Pancreas (tissue), 10 donors: ENCODE data around the gene ZNF605. TPM values are rescaled to one million over a fixed set of nuclear protein-coding genes. Genes with fewer than 3 reads are reported as not detected.
A peak's percentile ranks its signal among the peaks of the same experiment; 100 is the strongest.
"Not testable (repeated sequence)": the region's sequence is repeated elsewhere in the genome, so short reads cannot be mapped to it uniquely, and the experiment has no call there.

Experiments
- ATAC-seq, 4 donors: fragments of 200-7000 bp; cut with Tn5 transposase; one replicate each; pipeline versions ENCODE4 v1.8.0 to v1.9.1; 2020; ENCODE audit warnings: mild to moderate bottlenecking in 4 of 4, moderate library complexity in 4 of 4
- DNase-seq, 6 donors: peaks; one replicate each; pipeline ENCODE4 v3.0.0-alpha.2; 2020
- FAIRE-seq: peaks from 2 replicates; lab custom pipeline; 2012; peaks lifted over from hg19 to GRCh38; lab: Jason Lieb, UNC
- H3K27ac ChIP-seq, 4 donors: fragments of 200-600 bp; sonication (generic); 1 replicate in 3 of 4; 2 replicates in 1 of 4; pipeline versions ENCODE4 v1.5.0 to v1.8.0; 2020
- H3K27me3 ChIP-seq, 4 donors: fragments of 200-600 bp; one replicate each; pipeline ENCODE4 v1.8.0; 2021
- H3K36me3 ChIP-seq, 3 donors: fragments of 200-600 bp; sonication (generic) in 1 of 3; one replicate each; pipeline versions ENCODE4 v1.5.0 to v1.8.0; 2020 to 2021
- H3K4me1 ChIP-seq, 3 donors: fragments of 200-600 bp; one replicate each; pipeline ENCODE4 v1.8.0; 2021
- H3K4me3 ChIP-seq, 4 donors: fragments of 200-600 bp; sonication (generic) in 2 of 4; one replicate each; pipeline versions ENCODE4 v1.5.0 to v1.8.0; 2020 to 2021
- H3K9me3 ChIP-seq, 4 donors: fragments of 200-600 bp; one replicate each; pipeline ENCODE4 v1.8.0; 2021
- CTCF ChIP-seq, 4 donors: fragments of 200-600 bp; sonication (generic) in 3 of 4; IDR thresholded peaks; one replicate each; pipeline versions ENCODE4 v1.5.0 to v1.8.0; 2021; ENCODE audit warnings: antibody characterized with exemption in 4 of 4
- WGBS, 2 donors: extraction: QIAGEN DNeasy Blood & Tissue Kit; methylation state at CpG; one replicate each; pipeline ENCODE4 v1.1.7; 2013; 5-methylcytosine and 5-hydroxymethylcytosine counted together
- intact Hi-C, 3 donors: fragments of 100-400 bp; cut with DNase I; formaldehyde crosslinking; loops; one replicate each; pipeline versions ENCODE4 v1.11.1 to v1.14.2; 2022
- polyA plus RNA-seq, 2 donors: library from polyadenylated mRNA; stranded (reverse); fragments of 200-250 nt; gene quantifications; one replicate each; pipeline ENCODE4 v1.2.3, GENCODE V29; 2013
- total RNA-seq, 6 donors: library from RNA; stranded (reverse); fragmentation: NEBNext Ultra II Directional in 4 of 6; extraction: Animal tissue kit (Norgen Biotek cat#: 25700) in 4 of 6; gene quantifications; one replicate each; pipeline versions ENCODE4 v1.2.1 to v1.2.4, GENCODE V29; 2021 to 2023
- donor health status: healthy with polysubstance abuse.
- donor health status: DM: no; HTN: no; CAD: no; lungs with moderate emphysema.
- donor health status: DM: no; HTN: no; CAD: no.
- donor health status: control.
- donor health status: control.
- donor health status: Bipolar disorder and iron deficiency.
- donor health status: DM: yes; HTN: yes; CAD: no.
- donor health status: DM: no; HTN: no; CAD: no.
- donor health status: DM: no; HTN: no; CAD: no.
- donor health status: DM: yes; HTN: yes; CAD: no.

The ZNF605 gene
- total and polyA plus RNA-seq, 8 donors, result 3.3 to 8.6 (median 4.2) TPM

- ATAC-seq, result peak; percentile 99 to 100 (median 99)
- 1% methylated on average over 75 to 84 of the region's 84 CpGs for WGBS, 2 donors
- Histone ChIP-seq H3K27ac (peak within 1 kb of the TSS; percentile 87 to 96 (median 92)), H3K27me3 (no peaks in the 10 kb centered on the region), H3K4me1 (peaks cover 0 to 3% (median 0%) of the 10 kb centered on the region in 3 donors), H3K36me3 (no peaks in the 10 kb centered on the region), H3K9me3 (no peaks in the 10 kb centered on the region), H3K4me3 (peak within 1 kb of the TSS; percentile 71 to 92 (median 80))
- TF ChIP-seq CTCF (IDR thresholded peaks at IDR 0.05), result no peak
- intact Hi-C loops, result no loop called here
- peak; percentile 95 to 99 (median 97) for DNase-seq
- FAIRE-seq, result peak; percentile 51
Observed at GRCh38 chr12:132887513-132888351, 68.4 kb downstream of the ZNF605 start, which contains the start of gene CHFR. Gene CHFR, minus strand, starts transcription at chr12:132887605. Its CDS starts 277 bp downstream, at chr12:132887328.

- no peak for FAIRE-seq
- H3K4me3 ChIP-seq, result peak overlapping the region; percentile 71 to 92 (median 80)
- no peaks in the 10 kb centered on the region for H3K27me3 ChIP-seq
- no peaks in the 10 kb centered on the region for H3K36me3 ChIP-seq
- 6 to 9% methylated on average over 46 to 64 of the region's 64 CpGs for WGBS, 2 donors
- H3K9me3 ChIP-seq, result no peaks in the 10 kb centered on the region
- peaks cover 0 to 3% (median 0%) of the 10 kb centered on the region in 3 donors for H3K4me1 ChIP-seq
- no peak for TF ChIP-seq CTCF (IDR thresholded peaks at IDR 0.05)
- peak in 3 of 6 donors; percentile 52 to 72 (median 65) for DNase-seq
- ATAC-seq, result no peak
- peak overlapping the region in 2 of 4 donors; percentile 12 to 53 for H3K27ac ChIP-seq
- intact Hi-C loops, result no loop called here
Observed at GRCh38 chr12:132886529-132887477, 69.3 kb downstream of the ZNF605 start.

- no peak overlapping the region for H3K4me3 ChIP-seq
- ATAC-seq, result no peak
Observed at GRCh38 chr12:132881818-132882217, 74.3 kb downstream of the ZNF605 start.

GRCh38 chr12:132874620-132875019 is 81.5 kb downstream of the ZNF605 start:
- H3K4me3 ChIP-seq, H3K27ac ChIP-seq, intact Hi-C loops, H3K27me3 ChIP-seq, H3K9me3 ChIP-seq, ATAC-seq, FAIRE-seq, H3K4me1 ChIP-seq: not testable (repeated sequence)
- H3K36me3 ChIP-seq, result peaks cover 0 to 38% (median 3%) of the 10 kb centered on the region in 3 donors
- DNase-seq, result peak in 1 of 6 donors; percentile 63
- WGBS, 2 donors, result 92 to 93% methylated on average over 19 to 21 of the region's 21 CpGs

More at GRCh38 chr12:132881818-132882217, 74.3 kb downstream of the ZNF605 start:
- Histone ChIP-seq H3K9me3 (no peaks in the 10 kb centered on the region), H3K36me3 (peaks cover 0 to 7% (median 0%) of the 10 kb centered on the region in 3 donors), H3K27ac (no peak overlapping the region), H3K4me1 (peaks cover 0 to 3% (median 0%) of the 10 kb centered on the region in 3 donors), H3K27me3 (no peaks in the 10 kb centered on the region)
- FAIRE-seq (no peak), DNase-seq (no peak)
- WGBS, 2 donors, result 95% methylated on average over 7 of the region's 7 CpGs
- TF ChIP-seq CTCF (IDR thresholded peaks at IDR 0.05), result no peak
- intact Hi-C loops, result no loop called here

GRCh38 chr12:132874175-132874574 is 81.9 kb downstream of the ZNF605 start:
- H3K27me3 ChIP-seq, result no peaks in the 10 kb centered on the region
- peaks cover 0 to 38% (median 3%) of the 10 kb centered on the region in 3 donors for H3K36me3 ChIP-seq
- intact Hi-C loops, result no loop called here
- FAIRE-seq, result no peak
- H3K9me3 ChIP-seq, result no peaks in the 10 kb centered on the region
- no peak overlapping the region for H3K27ac ChIP-seq
- 96 to 99% methylated on average over 11 of the region's 11 CpGs for WGBS, 2 donors
- peak in 1 of 6 donors; percentile 57 for DNase-seq
- ATAC-seq, result no peak
- no peaks in the 10 kb centered on the region for H3K4me1 ChIP-seq
- no peak for TF ChIP-seq CTCF (IDR thresholded peaks at IDR 0.05)
- H3K4me3 ChIP-seq, result no peak overlapping the region
